HG03558 (cell line): ENCODE measurements around the gene POLR1G.
"Not testable (repeated sequence)": the region's sequence is repeated elsewhere in the genome, so short reads cannot be mapped to it uniquely, and the experiment has no call there.

Source experiments
- ATAC-seq: cut with Tn5 transposase; IDR thresholded peaks from one replicate; pipeline ENCODE4 v1.9.1; 2021; ENCODE audit warnings: moderate number of reproducible peaks; ENCODE audit not compliant: unreplicated experiment; ENCODE audit errors: extremely low read depth

Gene POLR1G

DNA sequence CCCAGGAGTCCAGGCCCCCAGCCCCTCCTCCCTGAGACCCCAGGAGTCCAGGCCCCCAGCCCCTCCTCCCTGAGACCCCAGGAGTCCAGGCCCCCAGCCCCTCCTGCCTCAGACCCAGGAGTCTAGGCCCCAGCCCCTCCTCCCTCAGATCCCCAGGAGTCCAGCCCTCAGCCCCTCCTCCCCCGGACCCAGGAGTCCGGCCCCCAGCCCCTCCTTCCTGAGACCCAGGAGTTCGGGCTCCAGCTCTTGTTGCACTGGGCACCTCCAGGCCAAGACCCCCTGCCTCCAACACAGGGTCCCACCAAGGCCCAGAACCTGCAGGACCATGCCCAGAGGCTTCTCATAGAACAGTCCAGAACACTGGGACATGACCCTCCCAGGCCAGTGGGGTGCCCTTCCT, 13.5 kb downstream of the POLR1G start:
- ATAC-seq: no peak

DNA sequence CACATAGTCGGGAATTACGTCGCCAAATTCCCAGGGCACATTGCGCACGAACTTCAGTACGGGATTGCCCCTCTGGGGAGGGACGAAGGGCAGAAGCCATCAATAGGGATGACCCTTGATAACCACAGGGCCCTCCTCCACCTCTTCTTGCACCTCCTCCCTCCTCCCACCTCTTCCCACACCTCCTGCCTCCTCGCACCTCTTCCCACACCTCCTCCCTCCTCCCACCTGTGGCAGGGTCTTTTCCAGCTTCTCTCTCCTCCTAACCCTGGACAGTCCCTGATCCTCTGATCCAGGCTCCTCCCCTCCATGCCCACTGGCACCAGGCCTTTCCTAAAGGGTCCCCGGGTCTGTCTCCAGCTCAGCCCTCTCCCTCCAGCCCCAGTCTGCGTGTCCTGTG, 13.9 kb downstream of the POLR1G start:
- no peak for ATAC-seq

DNA sequence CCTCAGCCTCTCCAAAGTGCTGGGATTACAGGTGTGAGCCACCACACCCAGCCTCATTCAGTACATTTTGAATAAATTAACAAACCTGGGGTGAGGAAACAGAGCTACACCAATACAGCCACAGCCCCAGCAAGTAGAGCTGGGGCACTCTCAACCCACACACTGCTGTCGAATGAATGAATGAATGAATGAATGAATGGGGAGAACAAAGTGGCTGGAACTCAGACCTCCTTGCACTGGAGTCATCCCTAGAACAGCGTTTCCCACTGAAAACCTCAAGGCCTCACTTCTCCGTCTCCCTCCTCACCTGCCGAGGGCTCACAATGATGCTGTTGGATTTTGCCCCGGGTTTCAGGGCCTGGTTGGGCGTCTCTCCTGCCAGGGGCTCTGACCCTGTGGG, 14.4 kb downstream of the POLR1G start:
- ATAC-seq: no peak

DNA sequence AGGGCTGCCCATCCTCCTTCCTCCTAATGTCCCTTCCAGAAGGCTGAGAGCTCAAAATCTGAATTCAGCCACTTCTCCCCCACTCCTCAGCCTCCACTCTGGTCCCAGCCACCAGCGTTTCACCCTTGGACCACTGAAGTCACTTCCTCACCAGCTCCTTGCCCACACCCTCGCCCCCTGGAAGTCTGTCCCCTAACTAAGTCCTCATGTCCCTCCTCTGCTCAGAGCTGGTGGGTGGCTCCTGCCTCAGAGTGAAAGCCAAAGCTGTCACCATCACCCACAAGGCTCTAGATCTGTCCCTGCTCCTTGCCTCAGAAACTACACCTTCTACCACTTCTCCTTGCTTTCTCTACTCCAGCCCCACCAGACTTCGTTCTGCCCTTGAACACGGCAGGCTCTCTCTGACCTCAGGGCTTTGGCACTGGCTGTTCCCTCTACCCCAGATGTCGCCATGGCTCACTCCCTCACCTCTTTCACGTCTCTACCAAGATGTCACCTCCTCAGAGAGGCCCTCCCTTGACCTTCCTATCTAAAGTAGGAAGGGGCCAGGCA, 15.6 kb downstream of the POLR1G start:
- ATAC-seq: no peak

DNA sequence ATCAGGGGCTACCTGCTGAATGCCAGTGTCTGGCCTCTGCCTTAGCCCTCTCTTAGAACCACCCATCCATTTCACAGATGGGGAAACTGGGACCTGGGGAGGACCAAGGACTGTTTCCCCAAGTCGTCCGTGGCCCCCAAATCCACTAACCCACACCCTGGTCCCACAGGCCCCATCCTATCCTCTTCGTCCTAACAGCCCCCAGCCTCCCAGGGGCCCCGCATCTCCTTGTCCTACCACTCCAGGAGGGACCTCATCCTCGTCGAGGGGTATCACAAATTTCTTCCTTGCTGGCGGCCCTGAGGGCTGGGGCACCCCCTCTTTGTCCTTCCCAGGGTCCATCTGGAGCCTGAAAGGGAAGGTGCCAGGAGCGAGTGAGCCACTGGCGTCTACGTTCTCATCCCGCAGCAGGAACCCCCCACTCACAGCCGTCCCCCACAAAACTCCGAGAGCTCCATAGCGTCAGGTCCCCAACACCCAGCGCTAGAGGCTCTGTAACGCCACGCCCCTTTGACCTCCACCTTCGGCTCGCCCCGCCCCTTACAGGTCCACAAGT, 16.7 kb downstream of the POLR1G start:
- ATAC-seq: no peak

DNA sequence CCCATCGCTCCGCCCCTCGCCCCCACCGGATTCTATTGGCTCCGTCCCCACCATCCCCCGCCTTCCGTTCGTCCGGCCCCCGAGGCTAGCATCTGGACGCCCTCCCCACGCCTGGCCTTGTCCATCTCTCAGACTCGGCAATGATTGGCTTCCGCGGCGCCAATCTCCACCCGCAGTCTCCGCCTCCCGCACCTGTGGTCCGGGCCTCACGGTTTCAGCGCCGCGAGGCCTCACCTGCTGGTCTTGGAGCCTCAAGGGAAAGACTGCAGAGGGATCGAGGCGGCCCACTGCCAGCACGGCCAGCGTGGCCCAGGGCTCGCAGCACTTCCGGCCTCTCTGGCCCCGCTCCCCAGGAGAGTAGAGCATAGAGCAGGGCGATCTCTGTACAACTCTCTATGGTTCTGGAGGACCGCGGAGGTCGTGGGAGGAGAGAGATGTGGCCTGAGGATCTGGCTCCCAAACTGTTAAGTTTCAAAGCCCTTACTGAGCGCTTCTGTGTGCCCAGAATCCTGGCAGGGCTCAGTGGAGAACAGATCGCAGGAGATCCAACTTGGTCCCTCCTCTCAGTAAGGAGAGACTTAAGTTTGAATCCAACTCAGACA, 17.2 kb downstream of the POLR1G start, which contains the start of gene ERCC1:
Gene ERCC1 (minus strand): TSS at position 329 of the 602 bp plus-strand sequence. CDS start 543 bp downstream, outside the sequence.
- no peak for ATAC-seq

DNA sequence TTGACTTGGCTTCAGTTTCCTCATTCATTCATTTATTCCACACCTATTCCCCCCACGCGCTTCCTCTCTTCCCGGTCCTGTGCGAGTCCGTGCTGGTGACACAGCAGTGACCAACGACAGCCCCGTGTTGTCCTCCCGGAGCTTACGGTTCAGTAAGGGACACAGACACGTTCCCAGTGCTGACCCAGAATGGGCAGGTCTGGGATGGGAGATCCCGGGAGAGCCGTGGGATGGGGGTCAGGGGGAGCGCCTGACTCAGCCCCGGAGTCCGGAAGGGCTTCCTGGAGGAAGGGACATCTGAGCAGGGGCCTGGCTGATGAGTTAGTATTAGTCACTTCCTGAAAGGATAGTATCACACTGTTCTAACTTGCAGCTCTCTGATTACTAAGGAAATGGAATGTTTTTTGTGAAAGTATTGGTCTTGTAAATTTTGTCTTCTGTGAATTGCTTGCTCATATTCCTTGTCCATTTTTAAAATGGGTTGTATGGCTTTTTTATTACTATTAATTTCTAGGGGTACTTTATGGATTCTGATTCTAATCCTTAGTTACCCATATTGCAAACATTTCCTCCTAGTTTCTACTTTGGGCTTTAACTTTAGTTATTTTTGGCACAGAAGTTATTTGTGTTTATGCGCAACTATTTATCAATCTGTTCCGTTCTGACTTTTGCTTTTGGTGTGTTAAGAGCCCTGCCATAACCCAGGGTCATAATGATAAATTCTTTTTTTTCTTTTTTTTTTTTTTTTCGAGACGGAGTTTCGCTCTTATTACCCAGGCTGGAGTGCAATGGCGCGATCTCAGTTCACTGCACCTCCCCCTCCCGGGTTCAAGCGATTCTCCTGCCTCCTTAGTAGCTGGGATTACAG, 18.0 kb downstream of the POLR1G start:
- ATAC-seq: no peak

DNA sequence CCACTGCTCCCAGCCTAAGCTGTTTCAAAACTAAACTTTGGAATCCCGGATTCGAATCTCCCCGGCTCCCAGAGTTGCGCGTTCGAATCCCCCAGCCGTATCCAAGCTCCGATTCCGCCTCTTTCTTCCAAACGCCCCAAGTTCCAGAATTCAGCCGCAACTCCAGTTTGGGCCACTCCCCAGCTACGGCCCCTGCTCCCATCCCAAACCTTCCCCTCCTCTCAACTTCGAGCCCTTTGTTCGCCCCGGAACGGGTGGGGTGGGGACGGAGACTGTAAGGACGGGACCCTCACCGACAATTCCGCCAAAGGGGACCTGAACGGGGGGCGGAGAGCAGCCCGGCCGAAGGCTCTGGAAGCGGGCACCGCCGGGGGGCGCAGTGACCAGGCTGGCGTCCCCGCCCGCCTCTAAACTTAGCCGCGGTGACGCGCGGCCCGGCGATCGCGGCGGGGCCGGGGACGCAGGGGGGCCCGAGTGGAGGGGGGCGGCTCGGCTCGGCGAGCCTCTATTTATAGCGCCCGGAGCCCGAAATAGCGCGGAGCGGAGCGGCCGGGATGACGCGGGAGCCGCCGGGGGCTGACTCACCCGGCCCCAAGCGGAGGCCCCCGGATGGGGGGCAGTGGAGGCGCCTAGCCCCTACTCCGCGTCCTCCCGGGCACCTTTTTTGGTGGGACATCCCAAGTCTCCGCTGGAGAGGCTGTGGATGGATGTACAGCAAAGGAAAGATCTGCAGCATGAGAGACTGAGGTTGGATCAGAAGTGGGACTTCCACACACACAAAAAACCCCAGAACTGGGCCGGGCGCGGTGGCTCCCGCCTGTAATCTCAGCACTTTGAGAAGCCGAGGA, 22.2 kb downstream of the POLR1G start:
- ATAC-seq: no peak

DNA sequence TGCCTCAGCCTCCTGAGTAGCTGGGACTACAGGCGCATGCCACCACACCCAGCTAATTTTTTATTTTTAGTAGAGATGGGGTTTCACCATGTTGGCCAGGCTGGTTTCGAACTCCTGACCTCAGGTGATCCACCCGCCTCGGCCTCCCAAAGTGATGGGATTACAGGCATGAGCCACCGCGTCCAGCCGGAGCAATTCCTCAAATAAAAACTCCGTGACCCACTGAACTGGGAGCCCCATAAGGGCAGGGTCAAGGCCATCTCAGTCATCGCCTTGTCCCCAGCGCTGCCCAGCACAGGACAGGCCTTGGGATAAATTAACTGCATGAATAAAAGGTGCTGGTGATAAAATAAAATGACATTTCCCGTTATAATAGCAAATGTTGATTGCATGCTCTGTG, 23.5 kb downstream of the POLR1G start:
- not testable (repeated sequence) for ATAC-seq

DNA sequence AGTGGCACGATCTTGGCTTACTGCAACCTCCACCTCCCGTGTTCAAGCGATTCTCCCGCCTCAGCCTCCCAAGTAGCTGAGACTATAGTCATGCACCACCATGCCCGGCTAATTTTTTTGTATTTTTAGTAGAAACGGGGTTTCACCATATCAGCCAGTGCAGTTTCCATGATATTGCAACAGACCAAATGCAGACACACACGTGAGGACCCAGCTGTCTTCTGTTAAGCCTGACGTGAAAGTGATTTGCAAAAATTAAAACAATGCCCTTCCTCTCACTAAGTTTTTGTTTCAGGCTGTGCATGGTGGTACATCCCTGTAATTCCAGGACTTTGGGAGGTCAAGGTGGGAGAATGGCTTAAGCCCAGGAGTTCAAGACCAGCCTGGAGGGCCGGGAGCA, 24.6 kb downstream of the POLR1G start:
- ATAC-seq: not testable (repeated sequence)

DNA sequence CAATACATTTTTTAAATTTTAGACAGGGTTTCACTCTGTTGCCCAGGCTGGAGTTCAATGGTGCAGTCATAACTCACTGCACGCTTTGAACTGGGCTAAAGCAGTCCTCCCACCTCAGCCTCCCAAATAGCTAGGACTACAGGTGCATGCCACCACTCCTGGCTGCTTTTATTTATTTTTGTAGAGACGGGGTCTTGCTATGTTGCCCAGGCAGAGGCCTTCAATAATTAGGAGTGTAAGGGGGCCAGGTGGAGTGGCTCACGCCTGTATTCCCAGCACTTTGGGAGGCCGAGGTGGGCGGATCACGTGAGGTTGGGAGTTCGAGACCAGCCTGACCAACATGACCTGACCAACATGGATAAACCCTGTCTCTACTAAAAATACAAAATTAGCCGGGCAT, 26.1 kb downstream of the POLR1G start:
- ATAC-seq: not testable (repeated sequence)

DNA sequence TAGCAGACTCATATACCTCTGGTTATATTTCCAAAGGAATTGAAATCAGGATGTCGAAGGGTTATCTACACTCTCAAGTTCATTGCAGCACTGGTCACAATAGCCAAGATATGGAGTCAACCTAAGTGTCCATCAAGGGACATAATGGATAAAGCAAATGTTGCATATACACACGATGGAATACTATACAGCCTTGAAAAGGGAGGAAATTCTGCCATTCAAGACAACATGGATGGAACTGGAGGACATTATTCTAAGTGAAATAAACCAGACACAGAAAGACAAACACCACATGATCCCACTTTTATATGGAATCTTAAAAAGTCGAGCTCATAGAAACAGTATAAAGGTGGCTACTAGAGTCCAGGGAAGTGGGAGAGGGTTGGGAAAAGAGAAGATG, 30.9 kb downstream of the POLR1G start:
- no peak for ATAC-seq

DNA sequence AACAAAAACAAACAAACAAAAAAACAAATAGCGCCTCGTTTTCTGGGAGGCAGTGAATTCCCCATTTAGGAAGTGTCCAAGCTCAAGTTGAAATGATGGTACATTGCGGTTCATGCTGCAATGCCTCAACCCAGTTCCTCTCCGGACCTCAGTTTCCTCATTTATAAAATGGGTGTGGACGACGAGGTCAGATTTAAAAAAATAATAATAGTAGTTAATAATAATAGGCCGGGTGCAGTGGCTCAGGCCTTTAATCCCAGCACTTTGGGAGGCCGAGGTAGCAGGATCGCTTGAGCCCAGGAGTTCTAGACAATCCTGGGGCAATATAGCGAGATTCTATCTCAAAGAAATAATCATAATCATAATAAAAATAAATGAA, 32.7 kb downstream of the POLR1G start:
- ATAC-seq: no peak

DNA sequence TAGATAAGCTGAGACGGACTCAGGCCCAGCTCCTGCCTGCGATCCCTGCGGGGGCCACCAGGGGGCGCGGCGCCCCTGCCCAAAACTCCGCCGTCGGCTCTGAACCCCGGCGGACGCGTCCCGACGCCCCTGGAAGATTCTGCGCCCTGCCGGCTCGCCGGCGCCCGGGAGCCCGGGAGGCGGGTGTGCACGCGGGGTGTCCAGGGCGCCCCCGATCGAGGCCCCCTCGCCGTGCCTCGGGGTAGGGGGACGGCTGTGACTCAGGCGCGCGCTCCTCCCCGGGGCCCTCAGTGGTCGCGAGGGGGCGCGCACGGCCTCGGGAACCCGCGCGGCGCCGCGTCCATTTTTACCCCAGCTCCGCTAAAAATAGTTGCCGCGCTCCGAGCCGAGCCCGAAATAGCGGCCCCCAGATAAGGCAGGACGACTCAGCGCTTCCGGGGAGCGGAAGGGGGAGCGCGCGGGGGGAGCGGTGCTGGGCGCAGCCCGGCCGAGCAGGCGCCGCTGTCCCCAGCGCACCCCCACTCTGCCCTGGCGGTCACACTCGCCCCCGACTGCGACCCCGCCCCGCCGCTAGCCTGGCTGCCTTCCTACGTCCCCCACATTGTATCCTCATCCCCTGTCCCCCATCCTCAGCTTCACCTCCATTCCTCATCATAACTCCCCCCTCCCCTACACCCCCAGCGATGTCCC, 33.3 kb downstream of the POLR1G start:
- ATAC-seq: no peak

DNA sequence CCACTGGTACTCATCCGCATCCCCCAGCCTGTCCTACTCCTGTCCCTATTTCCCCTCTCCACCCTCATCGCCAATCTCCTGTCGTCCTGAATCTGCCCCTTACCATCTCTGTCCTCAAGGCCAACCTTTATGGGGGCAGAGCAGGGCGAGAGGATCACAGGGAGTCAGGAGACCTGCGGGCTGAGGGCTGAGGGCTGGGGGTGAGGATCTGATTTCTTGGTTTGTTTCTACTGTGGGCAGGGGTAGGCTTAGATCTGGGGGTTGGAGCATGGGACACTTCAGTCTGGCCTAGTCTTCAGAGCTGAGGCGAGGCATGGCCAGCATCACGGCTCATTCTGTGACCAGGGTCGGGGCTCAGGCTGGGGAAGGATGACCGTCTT, 33.8 kb downstream of the POLR1G start:
- ATAC-seq: no peak

DNA sequence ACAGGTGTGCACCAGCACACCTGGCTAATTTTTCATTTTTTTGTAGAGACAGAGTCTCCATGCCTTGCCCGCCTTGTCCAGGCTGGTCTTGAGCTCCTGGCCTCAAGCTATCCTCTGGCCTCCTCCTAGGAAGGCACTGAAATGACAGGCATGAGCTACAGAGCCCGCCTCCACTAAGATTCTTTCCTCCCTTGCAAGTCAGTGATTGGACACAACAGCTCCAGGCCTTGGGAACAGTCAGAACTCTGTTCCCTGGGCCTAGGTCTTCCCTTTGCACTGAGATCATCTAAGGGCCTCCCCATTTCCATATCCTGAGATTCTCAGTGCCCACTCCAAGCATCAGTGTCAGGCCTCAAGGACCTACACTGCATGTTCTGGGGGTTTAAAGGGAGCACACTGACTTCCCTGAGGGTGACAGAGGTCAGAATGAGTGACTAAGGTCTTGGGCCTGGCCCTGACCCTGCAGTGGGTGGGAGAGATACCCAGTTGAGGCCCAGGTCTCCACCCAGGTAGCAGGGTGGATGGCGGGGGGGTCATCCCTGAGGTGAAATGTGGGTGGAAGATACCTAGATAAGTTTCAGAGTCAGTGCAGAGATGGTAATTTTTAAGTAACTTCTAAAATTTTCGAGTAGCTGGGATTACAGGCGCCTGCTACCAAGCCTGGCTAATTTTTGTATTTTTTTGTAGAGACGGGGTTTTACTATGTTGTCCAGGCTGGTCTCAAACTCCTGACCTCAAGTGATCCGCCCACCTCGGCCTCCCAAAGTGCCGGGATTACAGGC, 34.6 kb downstream of the POLR1G start:
- no peak for ATAC-seq

DNA sequence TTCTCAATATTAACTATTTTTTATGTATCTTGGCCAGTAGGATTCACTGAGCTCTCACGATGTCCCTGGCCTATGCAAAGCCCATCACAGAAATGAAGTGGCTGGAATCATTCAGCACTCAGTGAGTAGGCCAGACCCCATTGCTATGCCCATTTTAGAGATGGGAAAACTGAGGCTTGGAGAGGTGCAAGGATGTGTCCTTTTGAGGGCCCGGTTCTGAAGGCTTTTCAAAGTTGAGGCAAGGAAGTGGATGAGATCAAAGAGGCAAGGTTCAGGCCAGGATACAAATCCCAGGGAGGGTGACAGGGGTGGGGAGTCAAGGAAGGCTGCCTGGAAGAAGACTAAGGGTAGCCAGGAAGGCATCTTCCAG, 35.9 kb downstream of the POLR1G start:
- no peak for ATAC-seq

DNA sequence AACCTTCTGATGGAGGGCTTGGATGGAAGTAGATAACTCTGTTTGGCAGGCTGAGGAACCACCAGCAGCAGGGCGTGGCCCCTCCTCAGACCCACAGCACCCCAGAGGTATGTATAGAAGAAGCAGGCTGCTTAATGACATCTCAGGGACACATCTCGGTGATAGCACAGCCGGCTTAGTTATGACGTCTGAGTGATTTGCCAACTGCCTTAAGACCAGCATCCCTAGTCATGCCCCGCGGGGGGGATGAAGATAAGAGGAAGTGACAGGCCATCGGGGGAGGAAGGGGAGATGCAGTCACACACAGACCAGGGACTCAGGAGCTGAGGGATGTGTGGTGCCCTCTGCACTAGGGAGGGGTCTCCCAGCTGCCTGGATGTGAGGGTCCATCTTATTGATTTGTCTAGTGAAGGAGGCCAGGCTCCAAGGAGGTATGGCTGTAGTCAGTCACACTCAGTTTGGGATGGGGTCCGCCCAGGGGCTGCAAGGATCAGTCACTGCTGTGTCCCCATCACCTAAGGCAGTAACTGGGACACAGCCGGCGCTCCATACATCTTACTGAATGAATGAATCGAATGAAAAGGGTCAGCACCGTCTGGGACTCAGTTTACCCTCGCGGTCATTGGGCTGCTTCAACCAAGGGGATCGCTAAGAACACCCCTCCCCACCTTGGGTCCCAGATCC, 36.5 kb downstream of the POLR1G start:
- no peak for ATAC-seq
